ENCODE measurements around the gene MRPL21. TPM values are rescaled to one million over a fixed set of nuclear protein-coding genes. Genes with fewer than 3 reads are reported as not detected.

MRPL21 gene
- polyA plus RNA-seq, 2 of the 4 experiments (the other 2 are of a cell fraction) = 116 to 131 TPM

GRCh38 chr11:68910965-68911364 lies 7.3 kb upstream of the MRPL21 start:
- Histone ChIP-seq H3K4me1 (no peaks in the 10 kb centered on the region), H3K4me2 (no peak overlapping the region), H3K4me3 (no peak overlapping the region), H3K27ac (no peak overlapping the region), H3K9me3 (no peaks in the 10 kb centered on the region)
- CTCF ChIA-PET = interaction anchor here (1.3 kb wide), 1 partner anchor 15 kb away, joined by 3 read pairs; no protein-coding TSS in a partner anchor
- TF ChIP-seq, protein P1, sequence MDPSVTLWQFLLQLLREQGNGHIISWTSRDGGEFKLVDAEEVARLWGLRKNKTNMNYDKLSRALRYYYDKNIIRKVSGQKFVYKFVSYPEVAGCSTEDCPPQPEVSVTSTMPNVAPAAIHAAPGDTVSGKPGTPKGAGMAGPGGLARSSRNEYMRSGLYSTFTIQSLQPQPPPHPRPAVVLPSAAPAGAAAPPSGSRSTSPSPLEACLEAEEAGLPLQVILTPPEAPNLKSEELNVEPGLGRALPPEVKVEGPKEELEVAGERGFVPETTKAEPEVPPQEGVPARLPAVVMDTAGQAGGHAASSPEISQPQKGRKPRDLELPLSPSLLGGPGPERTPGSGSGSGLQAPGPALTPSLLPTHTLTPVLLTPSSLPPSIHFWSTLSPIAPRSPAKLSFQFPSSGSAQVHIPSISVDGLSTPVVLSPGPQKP (IDR thresholded peaks at IDR 0.05; ENCODE audit: low read depth, low read length) = no peak
- TF ChIP-seq CBX8 (IDR thresholded peaks at IDR 0.05) (no peak), JUN (IDR thresholded peaks at IDR 0.05) (no peak), PHF8 (IDR thresholded peaks at IDR 0.05; ENCODE audit: borderline replicate concordance, low read depth) (no peak), JUNB (IDR thresholded peaks at IDR 0.05) (no peak), POLR2AphosphoS2 (conservative IDR thresholded peaks at IDR 0.05; ENCODE audit: low read length) (no peak), CEBPB (IDR thresholded peaks at IDR 0.05) (no peak), CHD2 (IDR thresholded peaks at IDR 0.05; ENCODE audit: low read length, partially characterized antibody) (no peak), EHMT2 (IDR thresholded peaks at IDR 0.05; ENCODE audit: low read depth) (no peak), CBX2 (IDR thresholded peaks at IDR 0.05; ENCODE audit: borderline replicate concordance, low read depth) (no peak)
- 90% methylated on average over 8 of the region's 8 CpGs for WGBS (ENCODE audit: missing lambda C conversion rate)
- POLR2A ChIA-PET = no interaction called here
- DNase-seq (ENCODE audit: low read depth in 1 of 2, low spot score in 1 of 2) (no peak), FAIRE-seq (no peak), ATAC-seq (no peak)

GRCh38 chr11:68908273-68908672 lies 4.6 kb upstream of the MRPL21 start:
- WGBS (ENCODE audit: missing lambda C conversion rate) = 95% methylated on average over 5 of the region's 5 CpGs
- Histone ChIP-seq H3K4me1 (peaks cover 9% of the 10 kb centered on the region), H3K4me2 (no peak overlapping the region), H3K27ac (no peak overlapping the region), H3K4me3 (no peak overlapping the region), H3K9me3 (no peaks in the 10 kb centered on the region)
- ChIA-PET CTCF (interaction anchor here (1.4 kb wide), 1 partner anchor 136 kb away, joined by 4 read pairs; no protein-coding TSS in a partner anchor), POLR2A (no interaction called here)
- TF ChIP-seq, protein P2, sequence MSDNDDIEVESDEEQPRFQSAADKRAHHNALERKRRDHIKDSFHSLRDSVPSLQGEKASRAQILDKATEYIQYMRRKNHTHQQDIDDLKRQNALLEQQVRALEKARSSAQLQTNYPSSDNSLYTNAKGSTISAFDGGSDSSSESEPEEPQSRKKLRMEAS (IDR thresholded peaks at IDR 0.05) = no peak
- TF ChIP-seq GATA3 (IDR thresholded peaks at IDR 0.05; ENCODE audit: borderline replicate concordance) (no peak), MYC (IDR thresholded peaks at IDR 0.05; ENCODE audit: borderline replicate concordance, low read length) (no peak), PHF8 (IDR thresholded peaks at IDR 0.05; ENCODE audit: borderline replicate concordance, low read depth) (no peak), RAD21 (conservative IDR thresholded peaks at IDR 0.05 in 1 of 2, IDR thresholded peaks at IDR 0.05 in 1 of 2) (no peak), NR3C1 (IDR thresholded peaks at IDR 0.05) (no peak), KDM1A (IDR thresholded peaks at IDR 0.05; ENCODE audit: low read depth) (no peak), MAFK (IDR thresholded peaks at IDR 0.05; ENCODE audit: partially characterized antibody) (no peak), SMC3 (IDR thresholded peaks at IDR 0.05) (no peak), HEYL (CRISPR knock-in tag; IDR thresholded peaks at IDR 0.05) (no peak), RNF2 (IDR thresholded peaks at IDR 0.05; ENCODE audit: borderline replicate concordance, low read depth) (no peak), CHD2 (IDR thresholded peaks at IDR 0.05; ENCODE audit: low read length, partially characterized antibody) (no peak), FOSB (CRISPR knock-in tag; IDR thresholded peaks at IDR 0.05) (no peak), MAZ (IDR thresholded peaks at IDR 0.05; ENCODE audit: borderline replicate concordance, low read depth, low read length) (no peak), EP300 (IDR thresholded peaks at IDR 0.05) (no peak)
- no peak for ATAC-seq
- no peak for DNase-seq (ENCODE audit: low read depth in 1 of 2, low spot score in 1 of 2)
- FAIRE-seq = no peak

All from A549 (cell line).